ENCODE results near the gene SYMPK.

GRCh38 chr19:45766869-45767346, 96.0 kb downstream of the SYMPK start:
- TF ChIP-seq, protein P1, sequence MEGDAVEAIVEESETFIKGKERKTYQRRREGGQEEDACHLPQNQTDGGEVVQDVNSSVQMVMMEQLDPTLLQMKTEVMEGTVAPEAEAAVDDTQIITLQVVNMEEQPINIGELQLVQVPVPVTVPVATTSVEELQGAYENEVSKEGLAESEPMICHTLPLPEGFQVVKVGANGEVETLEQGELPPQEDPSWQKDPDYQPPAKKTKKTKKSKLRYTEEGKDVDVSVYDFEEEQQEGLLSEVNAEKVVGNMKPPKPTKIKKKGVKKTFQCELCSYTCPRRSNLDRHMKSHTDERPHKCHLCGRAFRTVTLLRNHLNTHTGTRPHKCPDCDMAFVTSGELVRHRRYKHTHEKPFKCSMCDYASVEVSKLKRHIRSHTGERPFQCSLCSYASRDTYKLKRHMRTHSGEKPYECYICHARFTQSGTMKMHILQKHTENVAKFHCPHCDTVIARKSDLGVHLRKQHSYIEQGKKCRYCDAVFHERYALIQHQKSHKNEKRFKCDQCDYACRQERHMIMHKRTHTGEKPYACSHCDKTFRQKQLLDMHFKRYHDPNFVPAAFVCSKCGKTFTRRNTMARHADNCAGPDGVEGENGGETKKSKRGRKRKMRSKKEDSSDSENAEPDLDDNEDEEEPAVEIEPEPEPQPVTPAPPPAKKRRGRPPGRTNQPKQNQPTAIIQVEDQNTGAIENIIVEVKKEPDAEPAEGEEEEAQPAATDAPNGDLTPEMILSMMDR (conservative IDR thresholded peaks at IDR 0.05; ENCODE audit: low read length) = no peak
- TF ChIP-seq EZH2phosphoT487 (IDR thresholded peaks at IDR 0.05; ENCODE audit: borderline replicate concordance, low read depth, low read length) = no peak

All from OCI-LY7 (cell line).